MCF 10A (cell line): ENCODE measurements around the gene NAB1. TPM values are rescaled to one million over a fixed set of nuclear protein-coding genes. Genes with fewer than 3 reads are reported as not detected.

ENCODE experiments used
- BruUV-seq: library from RNA; stranded (reverse); fragments of 400-500 nt; replicated peaks from 2 replicates; lab custom pipeline; 2021; lab: Mats Ljungman, UMichigan
- CTCF ChIA-PET: fragments of 300-600 bp; sonication (Branson Sonifier 250); formaldehyde crosslinking; extraction: SDS; loops from one replicate; lab custom pipeline; 2021; ENCODE audit warnings: antibody characterized with exemption, inconsistent platforms; lab: Yijun Ruan, JAX
- POLR2A ChIA-PET: fragments of 300-600, 350-650 bp; sonication (Branson Sonifier 250); formaldehyde crosslinking; extraction: SDS; loops from one replicate; lab custom pipeline; 2020; ENCODE audit warnings: antibody characterized with exemption, inconsistent platforms; lab: Yijun Ruan, JAX
- DNase-seq: peaks from one replicate; pipeline ENCODE4 v3.0.0-alpha.2; 2018; ENCODE audit not compliant: unreplicated experiment
- H3K27ac Mint-ChIP-seq: one replicate; pipeline ENCODE4 v1.8.0; 2022; ENCODE audit warnings: mild to moderate bottlenecking, low read depth, mixed read lengths; ENCODE audit not compliant: unreplicated experiment
- H3K27me3 Mint-ChIP-seq: one replicate; pipeline ENCODE4 v1.8.0; 2022; ENCODE audit warnings: mixed read lengths; ENCODE audit not compliant: insufficient read depth, unreplicated experiment
- H3K36me3 Mint-ChIP-seq: one replicate; pipeline ENCODE4 v1.8.0; 2022; ENCODE audit warnings: mild to moderate bottlenecking, moderate library complexity, mixed read lengths; ENCODE audit not compliant: insufficient read depth, unreplicated experiment
- H3K4me1 Mint-ChIP-seq: one replicate; pipeline ENCODE4 v1.8.0; 2022; ENCODE audit warnings: mixed read lengths; ENCODE audit not compliant: insufficient read depth, unreplicated experiment
- H3K4me3 Mint-ChIP-seq: one replicate; pipeline ENCODE4 v1.8.0; 2022; ENCODE audit warnings: mild to moderate bottlenecking, moderate library complexity, mixed read lengths; ENCODE audit not compliant: unreplicated experiment
- H3K9me3 Mint-ChIP-seq: one replicate; pipeline ENCODE4 v1.8.0; 2022; ENCODE audit warnings: mixed read lengths; ENCODE audit not compliant: unreplicated experiment
- CTCF ChIP-seq: fragments of 200-600 bp; IDR thresholded peaks from one replicate; pipeline ENCODE4 v1.8.0; 2022; ENCODE audit warnings: antibody characterized with exemption, mild to moderate bottlenecking; ENCODE audit not compliant: unreplicated experiment
- intact Hi-C: fragments of 100-400 bp; cut with micrococcal nuclease; formaldehyde crosslinking; loops from 2 replicates; pipeline ENCODE4 v1.14.1; 2022
- total RNA-seq: library from RNA; stranded (reverse); gene quantifications from 2 replicates; pipeline ENCODE4 v1.2.3, GENCODE V29; 2022

Gene NAB1
- total RNA-seq, 1 experiment from 2014 or later: 48.5 TPM

GRCh38 chr2:190722835-190723234 is 74.0 kb downstream of the NAB1 start:
- POLR2A ChIA-PET: interaction anchor here (0.6 kb wide), 1 partner anchor 159 kb away, joined by 3 read pairs; no protein-coding TSS in a partner anchor
- no peaks in the 10 kb centered on the region for H3K9me3 Mint-ChIP-seq
- H3K4me3 Mint-ChIP-seq: no peak overlapping the region
- no peak overlapping the region for H3K27ac Mint-ChIP-seq
- intact Hi-C loops: no loop called here
- H3K27me3 Mint-ChIP-seq: no peaks in the 10 kb centered on the region
- no peaks in the 10 kb centered on the region for H3K36me3 Mint-ChIP-seq
- CTCF ChIA-PET: no interaction called here
- no TSS peak for BruUV-seq
- DNase-seq: no peak
- peaks cover 11% of the 10 kb centered on the region for H3K4me1 Mint-ChIP-seq
- no peak for TF ChIP-seq CTCF

- Mint-ChIP-seq H3K9me3 (no peaks in the 10 kb centered on the region), H3K36me3 (no peaks in the 10 kb centered on the region), H3K27me3 (no peaks in the 10 kb centered on the region), H3K4me1 (peaks cover 7% of the 10 kb centered on the region), H3K27ac (no peak overlapping the region), H3K4me3 (no peak overlapping the region)
- ChIA-PET CTCF (no interaction called here), POLR2A (no interaction called here)
- BruUV-seq: no TSS peak
- no peak for DNase-seq
- intact Hi-C loops: no loop called here
- TF ChIP-seq CTCF: no peak
Measured at GRCh38 chr2:190723397-190724090, 74.7 kb downstream of the NAB1 start.

GRCh38 chr2:190726255-190726654 is 77.4 kb downstream of the NAB1 start:
- DNase-seq: no peak
- H3K9me3 Mint-ChIP-seq: no peaks in the 10 kb centered on the region
- intact Hi-C loops: no loop called here
- no peak overlapping the region for H3K4me3 Mint-ChIP-seq
- H3K4me1 Mint-ChIP-seq: no peaks in the 10 kb centered on the region
- ChIA-PET POLR2A (no interaction called here), CTCF (no interaction called here)
- BruUV-seq: no TSS peak
- H3K36me3 Mint-ChIP-seq: no peaks in the 10 kb centered on the region
- H3K27me3 Mint-ChIP-seq: no peaks in the 10 kb centered on the region
- H3K27ac Mint-ChIP-seq: no peak overlapping the region
- no peak for TF ChIP-seq CTCF

- Mint-ChIP-seq H3K27me3 (no peaks in the 10 kb centered on the region), H3K36me3 (no peaks in the 10 kb centered on the region), H3K9me3 (no peaks in the 10 kb centered on the region), H3K27ac (no peak overlapping the region), H3K4me3 (no peak overlapping the region), H3K4me1 (no peaks in the 10 kb centered on the region)
- ChIA-PET CTCF (no interaction called here), POLR2A (no interaction called here)
- TF ChIP-seq CTCF: no peak
- intact Hi-C loops: no loop called here
- no TSS peak for BruUV-seq
- no peak for DNase-seq
Measured at GRCh38 chr2:190736355-190736754, 87.5 kb downstream of the NAB1 start.
